Measurements from ENCODE around the gene SIMC1.
"Not testable (repeated sequence)": the region's sequence is repeated elsewhere in the genome, so short reads cannot be mapped to it uniquely, and the experiment has no call there.

Gene SIMC1

DNA sequence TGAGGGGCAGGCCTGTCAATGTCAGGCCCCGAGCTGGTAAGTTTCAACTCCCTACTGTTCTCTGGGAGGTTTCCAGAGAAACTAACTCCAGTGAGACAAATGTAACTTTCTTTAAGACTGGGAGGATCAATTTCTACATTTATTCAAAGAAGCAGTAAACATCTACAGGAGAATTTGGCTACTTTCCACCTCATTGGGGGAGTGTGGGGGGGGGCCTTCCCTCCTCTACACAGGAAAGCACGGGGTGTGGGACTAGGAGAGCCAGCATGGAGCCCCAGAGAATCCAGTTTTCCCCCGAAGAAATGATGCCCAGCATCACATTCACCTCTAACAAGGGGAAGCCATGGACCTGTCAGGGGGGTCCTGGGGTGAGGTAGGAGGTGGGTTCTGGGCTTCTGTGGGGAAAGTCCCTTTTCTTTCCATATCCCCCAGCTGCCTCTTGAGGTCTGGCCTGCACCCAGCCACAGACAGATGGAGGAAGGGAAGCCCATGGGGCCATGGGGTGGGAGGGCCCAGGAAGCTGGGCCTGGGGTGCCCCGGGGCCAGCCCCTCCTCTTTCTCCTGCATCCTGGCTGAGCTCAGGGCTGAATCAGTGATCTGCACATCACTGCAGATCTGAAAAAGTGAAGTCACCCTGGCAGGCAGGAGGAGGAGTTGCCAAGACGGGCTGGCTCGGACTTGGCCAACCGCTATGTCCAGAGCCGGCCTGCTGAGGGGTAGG lies 42.6 kb upstream of the SIMC1 start:
- not testable (repeated sequence) for H3K79me2 ChIP-seq (ENCODE audit: low read length); DNase-seq; H3K4me1 ChIP-seq (ENCODE audit: low read length); H2AFZ ChIP-seq (ENCODE audit: low read length); H3K4me3 ChIP-seq (ENCODE audit: low read length); H4K20me1 ChIP-seq (ENCODE audit: insufficient read depth, low read length); H3K9me3 ChIP-seq (replicated peaks; ENCODE audit: insufficient read depth, low read length); H3K27ac ChIP-seq (ENCODE audit: low read length); H3K4me2 ChIP-seq (ENCODE audit: low read depth, low read length); H3K9ac ChIP-seq (ENCODE audit: low read length); H3K9me2 ChIP-seq (replicated peaks; ENCODE audit: insufficient read depth, low read length); H3K36me3 ChIP-seq (replicated peaks; ENCODE audit: insufficient read depth, low read length); H3K27me3 ChIP-seq (replicated peaks; ENCODE audit: insufficient read depth, low read length); H3F3A ChIP-seq (ENCODE audit: insufficient read depth, low read length)

DNA sequence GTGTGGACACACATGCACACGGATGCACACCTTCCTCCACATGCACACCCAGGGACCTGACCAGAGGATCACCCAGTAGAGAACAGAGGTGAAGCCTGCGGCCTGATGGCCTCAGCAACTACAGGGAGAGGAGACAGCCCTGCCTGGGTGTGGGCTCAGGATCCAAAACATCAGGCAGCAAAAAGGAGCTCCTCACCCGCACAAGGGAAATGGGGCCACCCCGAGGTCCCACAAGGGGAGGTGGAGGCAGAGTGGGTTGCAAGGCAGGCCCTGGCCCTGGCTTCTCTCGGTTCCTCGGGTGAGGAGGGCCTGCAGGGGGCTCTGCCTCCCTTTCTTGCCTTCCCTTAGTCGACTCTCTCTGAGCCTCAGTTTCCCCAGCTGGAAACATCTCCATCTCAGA lies 41.4 kb upstream of the SIMC1 start:
- H3K4me2 ChIP-seq (ENCODE audit: low read depth, low read length): not testable (repeated sequence)

DNA sequence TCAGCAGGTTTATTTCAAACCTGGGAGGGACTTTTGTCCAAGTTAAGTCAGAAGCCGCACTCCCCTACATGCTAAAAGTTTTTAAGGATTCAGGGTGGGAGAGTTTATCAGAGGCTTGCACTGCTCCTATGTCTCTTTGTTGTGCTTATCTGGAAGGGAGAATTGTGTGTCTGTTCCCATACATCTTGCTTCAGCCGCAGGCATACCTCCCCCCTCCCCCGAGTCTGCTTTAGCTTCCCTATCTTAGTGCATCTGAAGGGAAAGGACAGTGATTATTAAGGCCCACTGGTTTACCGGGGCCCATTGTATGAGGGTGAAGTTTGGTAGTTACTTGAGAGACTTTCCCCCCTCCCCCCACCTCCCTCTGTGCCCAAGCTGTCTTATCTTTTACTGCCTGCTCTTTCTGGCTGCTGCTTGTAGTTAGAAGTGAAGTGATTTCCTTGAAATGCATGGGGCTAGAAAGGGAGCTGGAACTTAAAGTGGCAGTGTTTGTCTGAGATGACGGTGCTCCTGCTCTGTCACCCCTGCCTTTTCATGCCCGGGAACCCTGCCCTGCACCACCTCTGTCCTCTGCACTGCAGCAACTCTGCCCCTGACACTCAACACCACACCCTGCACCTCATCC lies 40.9 kb upstream of the SIMC1 start:
- not testable (repeated sequence) for H3K9me3 ChIP-seq (replicated peaks; ENCODE audit: insufficient read depth, low read length); H3K27me3 ChIP-seq (replicated peaks; ENCODE audit: insufficient read depth, low read length); H3K36me3 ChIP-seq (replicated peaks; ENCODE audit: insufficient read depth, low read length); H2AFZ ChIP-seq (ENCODE audit: low read length); DNase-seq; H3K4me3 ChIP-seq (ENCODE audit: low read length); H3K79me2 ChIP-seq (ENCODE audit: low read length); H3F3A ChIP-seq (ENCODE audit: insufficient read depth, low read length); H3K27ac ChIP-seq (ENCODE audit: low read length); H4K20me1 ChIP-seq (ENCODE audit: insufficient read depth, low read length); H3K9me2 ChIP-seq (replicated peaks; ENCODE audit: insufficient read depth, low read length); H3K9ac ChIP-seq (ENCODE audit: low read length); H3K4me1 ChIP-seq (ENCODE audit: low read length); H3K4me2 ChIP-seq (ENCODE audit: low read depth, low read length)

More for the DNA sequence above, 41.4 kb upstream of the SIMC1 start:
- H3K9me2 ChIP-seq (replicated peaks; ENCODE audit: insufficient read depth, low read length); H3K9me3 ChIP-seq (replicated peaks; ENCODE audit: insufficient read depth, low read length); H3K4me1 ChIP-seq (ENCODE audit: low read length); H4K20me1 ChIP-seq (ENCODE audit: insufficient read depth, low read length); DNase-seq; H3K79me2 ChIP-seq (ENCODE audit: low read length); H3K36me3 ChIP-seq (replicated peaks; ENCODE audit: insufficient read depth, low read length); H2AFZ ChIP-seq (ENCODE audit: low read length); H3K27me3 ChIP-seq (replicated peaks; ENCODE audit: insufficient read depth, low read length); H3F3A ChIP-seq (ENCODE audit: insufficient read depth, low read length); H3K27ac ChIP-seq (ENCODE audit: low read length); H3K4me3 ChIP-seq (ENCODE audit: low read length); H3K9ac ChIP-seq (ENCODE audit: low read length): not testable (repeated sequence)

DNA sequence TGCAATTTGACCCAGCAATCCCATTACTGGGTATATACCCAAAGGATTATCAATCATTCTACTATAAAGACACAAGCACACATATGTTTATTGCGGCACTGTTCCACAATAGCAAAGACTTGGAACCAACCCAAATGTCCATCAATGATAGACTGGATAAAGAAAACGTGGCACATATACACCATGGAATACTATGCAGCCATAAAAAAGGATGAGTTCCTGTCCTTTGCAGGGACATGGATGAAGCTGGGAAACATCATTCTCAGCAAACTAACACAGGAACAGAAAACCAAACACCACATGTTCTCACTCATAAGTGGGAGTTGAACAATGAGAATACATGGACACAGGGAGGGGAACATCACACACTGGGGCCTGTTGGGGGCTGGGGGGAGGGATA lies 39.9 kb upstream of the SIMC1 start:
- not testable (repeated sequence) for H3K27me3 ChIP-seq (replicated peaks; ENCODE audit: insufficient read depth, low read length); H3F3A ChIP-seq (ENCODE audit: insufficient read depth, low read length); H3K36me3 ChIP-seq (replicated peaks; ENCODE audit: insufficient read depth, low read length); H2AFZ ChIP-seq (ENCODE audit: low read length); DNase-seq; H3K4me3 ChIP-seq (ENCODE audit: low read length); H3K27ac ChIP-seq (ENCODE audit: low read length); H4K20me1 ChIP-seq (ENCODE audit: insufficient read depth, low read length); H3K9me2 ChIP-seq (replicated peaks; ENCODE audit: insufficient read depth, low read length); H3K9ac ChIP-seq (ENCODE audit: low read length); H3K79me2 ChIP-seq (ENCODE audit: low read length); H3K4me1 ChIP-seq (ENCODE audit: low read length); H3K9me3 ChIP-seq (replicated peaks; ENCODE audit: insufficient read depth, low read length); H3K4me2 ChIP-seq (ENCODE audit: low read depth, low read length)

DNA sequence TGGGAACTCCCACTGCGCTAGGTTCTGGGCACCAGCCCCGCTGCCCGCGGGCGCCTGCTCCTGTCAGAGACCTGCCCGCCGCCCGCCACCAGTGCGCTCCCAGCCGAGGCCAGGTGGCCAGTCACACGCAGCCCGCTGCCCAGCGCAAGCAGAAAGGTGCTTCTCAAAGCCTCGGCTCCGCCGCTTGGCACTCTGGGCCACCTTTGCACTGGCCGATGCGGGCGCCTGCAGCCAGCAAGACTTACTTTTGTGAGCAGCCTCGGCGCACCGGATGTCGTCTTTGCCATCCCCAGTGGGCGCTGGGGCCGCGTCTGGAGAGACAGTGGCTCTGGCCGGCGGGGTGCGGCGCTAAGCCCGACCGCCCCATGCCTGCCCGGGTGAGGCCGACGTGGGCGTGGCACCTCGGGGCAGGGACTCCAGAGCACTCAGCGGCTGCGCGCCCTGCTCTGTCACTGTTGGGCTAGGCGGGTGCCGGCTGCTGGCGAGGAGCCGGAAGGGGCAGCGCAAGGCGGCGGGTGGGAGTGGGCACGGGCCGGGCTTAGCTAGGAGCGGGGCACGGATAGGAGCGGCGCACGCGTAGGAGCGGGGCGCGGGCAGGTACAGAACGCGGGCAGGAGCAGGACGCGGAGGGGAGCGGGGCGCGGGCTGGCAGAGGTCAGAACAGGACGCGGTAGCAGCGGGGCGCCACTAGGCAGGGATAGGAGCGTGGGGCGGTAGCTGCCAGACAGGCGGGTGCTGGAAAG lies 39.1 kb upstream of the SIMC1 start:
- H3K9me3 ChIP-seq (replicated peaks; ENCODE audit: insufficient read depth, low read length); H4K20me1 ChIP-seq (ENCODE audit: insufficient read depth, low read length); H3K9ac ChIP-seq (ENCODE audit: low read length); H3K4me1 ChIP-seq (ENCODE audit: low read length); H3K79me2 ChIP-seq (ENCODE audit: low read length); H3K27ac ChIP-seq (ENCODE audit: low read length); H3F3A ChIP-seq (ENCODE audit: insufficient read depth, low read length); H3K27me3 ChIP-seq (replicated peaks; ENCODE audit: insufficient read depth, low read length); H3K9me2 ChIP-seq (replicated peaks; ENCODE audit: insufficient read depth, low read length); DNase-seq; H3K36me3 ChIP-seq (replicated peaks; ENCODE audit: insufficient read depth, low read length): not testable (repeated sequence)
- Histone ChIP-seq H3K4me2 (ENCODE audit: low read depth, low read length) (peak overlapping the region; percentile 72; the same call in 1 of the 2 replicates), H2AFZ (ENCODE audit: low read length) (0 out of 2 replicates have a peak overlapping the region, but pooled peaks have one; percentile 38), H3K4me3 (ENCODE audit: low read length) (peak overlapping the region; percentile 48)

DNA sequence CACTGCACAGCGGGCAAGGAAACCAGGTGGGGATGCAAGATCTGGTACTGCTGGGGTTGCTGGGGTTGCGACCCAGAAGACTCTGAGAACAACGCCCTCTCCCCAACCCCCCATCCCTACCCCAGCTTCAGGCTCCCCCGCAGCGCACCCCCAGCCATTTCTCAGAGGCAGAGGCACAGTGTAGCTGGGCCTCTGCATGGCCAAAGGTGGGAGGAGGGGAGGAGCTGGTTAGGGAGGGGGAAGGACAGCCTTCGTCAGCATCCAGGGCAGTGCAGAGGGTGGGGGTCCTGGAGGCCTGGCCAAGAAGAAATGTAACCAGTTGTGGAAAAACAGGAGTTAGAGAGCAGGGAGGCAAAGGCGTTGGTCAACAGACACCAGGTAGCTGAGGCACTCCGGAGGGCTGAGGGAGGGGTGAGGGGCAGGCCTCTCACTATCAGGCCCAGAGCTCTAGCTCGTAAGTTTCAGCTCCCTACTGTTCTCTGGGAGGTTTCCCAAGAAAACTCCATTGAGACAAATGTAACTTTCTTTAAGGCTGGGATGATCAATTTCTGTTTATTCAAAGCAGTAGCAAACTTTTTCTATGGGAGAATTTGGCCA lies 38.3 kb upstream of the SIMC1 start:
- H3K4me3 ChIP-seq (ENCODE audit: low read length); H3K79me2 ChIP-seq (ENCODE audit: low read length); H4K20me1 ChIP-seq (ENCODE audit: insufficient read depth, low read length); H3K9me3 ChIP-seq (replicated peaks; ENCODE audit: insufficient read depth, low read length); H3K9ac ChIP-seq (ENCODE audit: low read length); H3K27ac ChIP-seq (ENCODE audit: low read length); H3K4me1 ChIP-seq (ENCODE audit: low read length); H3F3A ChIP-seq (ENCODE audit: insufficient read depth, low read length); H3K27me3 ChIP-seq (replicated peaks; ENCODE audit: insufficient read depth, low read length); DNase-seq; H3K9me2 ChIP-seq (replicated peaks; ENCODE audit: insufficient read depth, low read length); H3K36me3 ChIP-seq (replicated peaks; ENCODE audit: insufficient read depth, low read length): not testable (repeated sequence)
- peak overlapping the region; percentile 72; the same call in 1 of the 2 replicates for H3K4me2 ChIP-seq (ENCODE audit: low read depth, low read length)
- 0 out of 2 replicates have a peak overlapping the region, but pooled peaks have one; percentile 38 for H2AFZ ChIP-seq (ENCODE audit: low read length)

Data from MM.1S (cell line).